ENCODE data around the gene ABTB2.

The ABTB2 gene

GRCh38 chr11:34344410-34344767, 13.4 kb downstream of the ABTB2 start:
- no peak for DNase-seq

- DNase-seq = no peak
Observed at GRCh38 chr11:34343686-34344085, 14.1 kb downstream of the ABTB2 start.

GRCh38 chr11:34343153-34343552, 14.7 kb downstream of the ABTB2 start:
- DNase-seq = peak in 3 of 56 donors; percentile 5 to 18 (median 14)

- DNase-seq = no peak
Observed at GRCh38 chr11:34341931-34342533, 15.8 kb downstream of the ABTB2 start.

- no peak for DNase-seq
Observed at GRCh38 chr11:34341096-34341495, 16.7 kb downstream of the ABTB2 start.

GRCh38 chr11:34340653-34341052, 17.2 kb downstream of the ABTB2 start:
- DNase-seq = no peak

GRCh38 chr11:34339149-34340064, 18.4 kb downstream of the ABTB2 start:
- no peak for DNase-seq

- no peak for DNase-seq
Observed at GRCh38 chr11:34337016-34337415, 20.8 kb downstream of the ABTB2 start.

GRCh38 chr11:34335801-34336200, 22.0 kb downstream of the ABTB2 start:
- no peak for DNase-seq

GRCh38 chr11:34335331-34335730, 22.5 kb downstream of the ABTB2 start:
- DNase-seq = no peak

- no peak for DNase-seq
Observed at GRCh38 chr11:34333787-34334186, 24.0 kb downstream of the ABTB2 start.

- peak in 9 of 56 donors; percentile 5 to 41 (median 13) for DNase-seq
Observed at GRCh38 chr11:34332524-34332923, 25.3 kb downstream of the ABTB2 start.

- no peak for DNase-seq
Observed at GRCh38 chr11:34331736-34332135, 26.1 kb downstream of the ABTB2 start.

GRCh38 chr11:34331329-34331728, 26.5 kb downstream of the ABTB2 start:
- DNase-seq = no peak

GRCh38 chr11:34330653-34331052, 27.2 kb downstream of the ABTB2 start:
- DNase-seq = no peak

GRCh38 chr11:34329876-34330275, 27.9 kb downstream of the ABTB2 start:
- DNase-seq = no peak

GRCh38 chr11:34328632-34328910, 29.2 kb downstream of the ABTB2 start:
- no peak for DNase-seq

GRCh38 chr11:34327804-34328631, 29.8 kb downstream of the ABTB2 start:
- peak in 29 of 56 donors; percentile 6 to 74 (median 32) for DNase-seq

GRCh38 chr11:34324466-34324865, 33.3 kb downstream of the ABTB2 start:
- DNase-seq = no peak

GRCh38 chr11:34323601-34324000, 34.2 kb downstream of the ABTB2 start:
- DNase-seq = no peak

- no peak for DNase-seq
Observed at GRCh38 chr11:34318111-34319037, 39.4 kb downstream of the ABTB2 start.

Measured in amygdala (tissue), 56 donors.